Endodermal cell (in vitro differentiated cells): ENCODE measurements around the gene ARHGAP27. TPM values are rescaled to one million over a fixed set of nuclear protein-coding genes. Genes with fewer than 3 reads are reported as not detected.
A peak's percentile ranks its signal among the peaks of the same experiment; 100 is the strongest.
"Not testable (repeated sequence)": the region's sequence is repeated elsewhere in the genome, so short reads cannot be mapped to it uniquely, and the experiment has no call there.

Experiments
- DNase-seq: peaks from one replicate; pipeline ENCODE4 v3.0.0-alpha.2; 2017
- H3K27ac ChIP-seq: 2 replicates; pipeline ENCODE4 v1.5.1; 2013; ENCODE audit warnings: mild to moderate bottlenecking, low read depth, low read length, moderate library complexity
- H3K27me3 ChIP-seq: 2 replicates; pipeline ENCODE4 v1.6.1; 2013; ENCODE audit warnings: mild to moderate bottlenecking, low read length, moderate library complexity; ENCODE audit not compliant: insufficient read depth, control insufficient read depth, poor library complexity, severe bottlenecking
- H3K36me3 ChIP-seq: 2 replicates; pipeline ENCODE4 v1.7.0; 2013; ENCODE audit warnings: mild to moderate bottlenecking, low read length, moderate library complexity; ENCODE audit not compliant: control insufficient read depth, insufficient read depth
- H3K4me1 ChIP-seq: one replicate; pipeline ENCODE4 v1.7.0; 2013; ENCODE audit warnings: low read length; ENCODE audit not compliant: control insufficient read depth, insufficient read depth
- H3K4me3 ChIP-seq: 2 replicates; pipeline ENCODE4 v1.5.1; 2013; ENCODE audit warnings: mild to moderate bottlenecking, low read length, moderate library complexity
- H3K9ac ChIP-seq: 2 replicates; pipeline ENCODE4 v1.6.1; 2013; ENCODE audit warnings: mild to moderate bottlenecking, low read length, moderate library complexity; ENCODE audit not compliant: poor library complexity, severe bottlenecking; ENCODE audit errors: extremely low read depth
- H3K9me3 ChIP-seq: 2 replicates; pipeline ENCODE4 v1.6.1; 2013; ENCODE audit warnings: mild to moderate bottlenecking, low read length, moderate library complexity; ENCODE audit not compliant: control insufficient read depth
- H3K27ac Mint-ChIP-seq: 2 replicates; pipeline ENCODE4 v1.8.0; 2020; ENCODE audit warnings: mixed read lengths
- H3K27me3 Mint-ChIP-seq: 2 replicates; pipeline ENCODE4 v1.8.0; 2021; ENCODE audit warnings: mild to moderate bottlenecking, mixed read lengths; ENCODE audit not compliant: insufficient read depth
- H3K36me3 Mint-ChIP-seq: 2 replicates; pipeline ENCODE4 v1.8.0; 2020; ENCODE audit warnings: low read depth, mixed read lengths
- H3K4me1 Mint-ChIP-seq: 2 replicates; pipeline ENCODE4 v1.8.0; 2020; ENCODE audit warnings: mixed read lengths
- H3K4me3 Mint-ChIP-seq: 2 replicates; pipeline ENCODE4 v1.8.0; 2020; ENCODE audit warnings: mild to moderate bottlenecking, moderate library complexity, mixed read lengths
- H3K9me3 Mint-ChIP-seq: 2 replicates; pipeline ENCODE4 v1.8.0; 2020; ENCODE audit warnings: mild to moderate bottlenecking, mixed read lengths
- WGBS, 2 experiments: methylation state at CpG; one replicate each; pipeline versions ENCODE4 v1.1.5 to v1.1.7; 2013; ENCODE audit warnings: missing lambda C conversion rate in 2 of 2, mixed read lengths in 1 of 2; ENCODE audit not compliant: insufficient coverage in 1 of 2, insufficient read length in 1 of 2; 5-methylcytosine and 5-hydroxymethylcytosine counted together
- total RNA-seq, 2 donors: library from RNA; stranded (reverse); fragmentation: NEBNext Ultra II Directional in 1 of 2; extraction: Animal tissue kit (Norgen Biotek cat#: 25700) in 1 of 2; gene quantifications; 2 replicates in 1 of 2; 3 replicates in 1 of 2; pipeline ENCODE4 v1.2.1, GENCODE V29; 2021

Gene ARHGAP27
- total RNA-seq, 2 donors from 2014 or later, result 16.4 to 20.6 TPM

DNA sequence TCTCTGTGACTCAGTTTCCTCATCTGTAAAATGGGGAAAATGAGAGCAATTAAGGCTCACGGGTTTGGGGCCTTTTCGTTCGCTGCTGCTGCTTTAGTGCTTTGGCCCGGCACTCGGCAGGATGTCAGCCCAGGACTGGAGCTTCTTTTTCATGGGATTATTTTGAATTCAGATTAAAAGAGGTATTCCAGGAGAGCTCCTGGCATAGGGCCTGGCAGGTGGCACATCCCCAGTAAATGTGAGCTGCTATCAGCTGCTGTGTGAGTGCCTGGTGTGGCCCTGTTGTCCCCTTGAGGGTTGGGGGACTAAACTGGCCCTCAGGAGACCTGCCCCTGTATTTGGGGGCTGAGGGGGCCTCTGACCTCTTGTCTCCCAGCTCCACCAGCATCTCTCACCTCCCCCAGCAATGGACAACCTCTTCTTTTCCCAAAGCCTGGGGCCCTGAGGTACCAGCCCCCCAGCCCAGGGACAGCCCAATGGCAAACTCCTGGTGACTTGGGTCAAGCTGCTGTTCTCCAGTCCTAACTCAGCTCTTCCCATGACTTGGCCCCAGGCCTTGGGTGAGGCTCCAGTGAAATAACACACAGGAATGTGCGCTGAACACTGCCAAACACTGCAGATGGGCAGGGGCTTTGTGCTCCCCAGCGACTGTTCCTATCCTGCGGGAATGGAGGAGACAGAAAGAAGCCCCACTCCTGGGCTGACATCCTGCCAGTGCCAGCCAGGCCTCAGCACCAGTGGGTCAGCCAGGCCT, 14.4 kb upstream of the ARHGAP27 start:
- not testable (repeated sequence) for H3K4me3 ChIP-seq, DNase-seq, H3K27me3 Mint-ChIP-seq, H3K9ac ChIP-seq, H3K4me3 Mint-ChIP-seq, H3K4me1 Mint-ChIP-seq, H3K4me1 ChIP-seq, H3K27me3 ChIP-seq, H3K36me3 Mint-ChIP-seq, H3K9me3 ChIP-seq, H3K27ac Mint-ChIP-seq, H3K9me3 Mint-ChIP-seq, H3K36me3 ChIP-seq, H3K27ac ChIP-seq
- WGBS, 2 experiments, result 96% methylated on average over 4 to 8 of the region's 8 CpGs

DNA sequence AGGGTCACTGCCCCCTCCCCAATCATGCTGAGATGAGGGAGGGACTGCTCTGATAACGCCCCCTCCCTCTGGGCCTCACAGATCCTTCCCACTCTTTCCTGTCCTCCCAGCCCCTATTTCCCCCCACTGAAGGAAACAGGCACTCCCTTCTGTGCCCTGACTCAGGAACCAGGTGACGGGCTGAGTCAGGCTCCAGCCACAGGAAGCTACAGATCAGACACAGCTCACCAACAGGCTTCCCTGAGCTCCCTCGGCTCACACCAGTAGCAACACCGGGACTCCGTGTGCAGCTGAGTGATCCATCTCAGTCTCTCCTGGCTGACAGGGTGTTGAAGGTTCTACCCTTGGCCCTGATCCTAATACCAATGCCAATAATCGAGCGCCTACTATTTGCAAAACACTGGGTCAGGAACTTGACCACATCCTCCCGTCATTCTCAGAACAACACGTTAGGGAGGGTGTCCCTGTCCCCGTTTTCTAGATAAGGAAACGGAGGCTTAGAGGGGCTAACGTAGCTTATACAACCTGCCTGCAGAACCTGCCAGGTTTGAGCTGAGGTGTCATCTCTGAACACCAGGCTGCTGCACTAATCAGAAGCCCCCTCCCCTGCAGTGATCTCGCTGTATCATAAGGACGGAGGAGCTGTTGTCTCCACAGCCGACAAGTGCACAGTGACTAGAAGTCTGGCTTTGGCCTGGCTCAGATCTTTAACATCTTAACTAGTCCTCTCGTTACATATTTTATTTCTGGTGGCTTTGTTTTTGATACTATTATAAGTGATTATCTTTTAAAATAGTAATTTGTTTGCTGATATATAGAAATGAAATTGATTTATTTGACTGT, 13.5 kb upstream of the ARHGAP27 start:
- not testable (repeated sequence) for H3K4me1 ChIP-seq, DNase-seq, H3K27ac Mint-ChIP-seq, H3K9me3 Mint-ChIP-seq, H3K36me3 ChIP-seq, H3K9me3 ChIP-seq, H3K27me3 ChIP-seq, H3K4me3 ChIP-seq, H3K27ac ChIP-seq, H3K9ac ChIP-seq, H3K36me3 Mint-ChIP-seq, H3K4me3 Mint-ChIP-seq, H3K27me3 Mint-ChIP-seq, H3K4me1 Mint-ChIP-seq
- WGBS, 2 experiments, result 73 to 86% methylated on average over 3 to 14 of the region's 16 CpGs

DNA sequence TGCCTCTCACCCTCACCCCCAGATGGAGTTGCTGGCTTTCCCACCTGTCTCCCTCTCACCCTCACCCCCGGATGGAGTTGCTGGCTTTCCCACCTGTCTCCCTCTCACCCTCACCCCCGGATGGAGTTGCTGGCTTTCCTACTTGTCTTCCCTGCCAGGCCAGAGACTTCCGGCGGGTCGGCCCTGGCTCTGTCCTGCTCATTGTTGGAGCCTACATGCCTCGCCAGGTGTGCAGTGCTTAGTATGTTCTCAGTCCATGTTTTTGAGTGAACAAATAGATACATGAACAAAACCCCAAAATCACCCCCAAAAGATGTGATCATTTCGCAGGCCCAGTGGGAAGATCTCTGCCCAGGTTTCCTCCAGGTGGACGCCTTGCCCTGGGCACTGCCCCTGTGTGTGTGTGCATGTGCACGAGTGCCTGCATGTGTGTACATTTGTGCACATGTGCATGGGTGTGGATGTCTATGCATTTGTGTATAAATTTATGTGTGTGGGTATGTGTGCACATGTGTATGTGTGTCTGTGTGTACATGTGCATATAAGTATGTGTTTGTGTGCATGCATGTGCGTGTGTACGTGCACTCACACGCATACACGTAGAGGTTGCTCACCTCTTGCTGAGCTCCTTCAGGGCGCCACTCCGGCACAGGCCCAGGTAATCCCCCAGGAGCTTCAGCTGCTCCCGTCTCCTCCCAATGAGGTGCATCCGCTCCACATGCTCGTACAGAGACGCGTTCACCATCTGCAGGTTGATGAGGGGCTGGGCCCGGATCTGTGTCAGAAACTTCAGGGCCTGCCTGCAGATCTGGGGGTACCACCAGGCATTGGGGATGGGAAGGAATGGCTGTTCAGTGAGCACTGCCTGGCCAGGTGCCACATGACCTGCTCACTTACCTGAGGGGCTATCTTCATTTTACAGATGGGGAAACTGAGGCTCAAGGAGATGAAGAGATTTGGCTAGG, 12.5 kb upstream of the ARHGAP27 start:
- not testable (repeated sequence) for H3K27ac ChIP-seq, H3K27me3 ChIP-seq, DNase-seq, H3K36me3 Mint-ChIP-seq, H3K36me3 ChIP-seq, H3K4me1 ChIP-seq, H3K9ac ChIP-seq, H3K27ac Mint-ChIP-seq, H3K4me3 Mint-ChIP-seq, H3K27me3 Mint-ChIP-seq, H3K9me3 Mint-ChIP-seq, H3K4me1 Mint-ChIP-seq, H3K9me3 ChIP-seq, H3K4me3 ChIP-seq
- 92 to 95% methylated on average over 3 to 21 of the region's 21 CpGs for WGBS, 2 experiments

DNA sequence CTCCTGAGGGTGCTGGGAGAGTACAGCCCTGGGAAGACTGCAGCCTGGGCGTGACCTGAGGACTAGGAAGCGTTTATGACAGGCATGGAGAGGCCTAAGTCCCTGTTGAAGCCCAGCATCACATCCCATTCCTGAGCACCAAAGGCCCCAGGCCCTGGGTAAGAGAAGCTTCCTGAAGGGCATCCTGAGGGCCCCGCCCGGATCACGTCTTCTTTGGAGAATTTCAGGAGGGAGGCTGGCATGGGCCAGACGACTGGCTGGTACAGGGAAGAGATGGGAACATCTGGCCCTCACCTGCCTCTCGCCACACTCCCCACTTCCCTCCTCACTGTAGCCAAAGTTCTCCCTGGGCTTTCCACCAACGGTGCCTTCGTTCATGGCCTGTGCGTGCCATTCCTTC, 11.6 kb upstream of the ARHGAP27 start:
- H3K36me3 Mint-ChIP-seq, H3K36me3 ChIP-seq, H3K27ac Mint-ChIP-seq, H3K9me3 Mint-ChIP-seq, H3K27me3 ChIP-seq, H3K4me3 Mint-ChIP-seq, H3K4me1 ChIP-seq, H3K4me3 ChIP-seq, H3K27ac ChIP-seq, H3K9me3 ChIP-seq, H3K27me3 Mint-ChIP-seq, H3K9ac ChIP-seq: not testable (repeated sequence)
- peak; percentile 25 for DNase-seq
- H3K4me1 Mint-ChIP-seq, result peaks cover 14% of the 10 kb centered on the region
- 95% methylated on average over 7 of the region's 10 CpGs; no CpG with 5 or more reads in 1 of the 2 experiments for WGBS, 2 experiments

DNA sequence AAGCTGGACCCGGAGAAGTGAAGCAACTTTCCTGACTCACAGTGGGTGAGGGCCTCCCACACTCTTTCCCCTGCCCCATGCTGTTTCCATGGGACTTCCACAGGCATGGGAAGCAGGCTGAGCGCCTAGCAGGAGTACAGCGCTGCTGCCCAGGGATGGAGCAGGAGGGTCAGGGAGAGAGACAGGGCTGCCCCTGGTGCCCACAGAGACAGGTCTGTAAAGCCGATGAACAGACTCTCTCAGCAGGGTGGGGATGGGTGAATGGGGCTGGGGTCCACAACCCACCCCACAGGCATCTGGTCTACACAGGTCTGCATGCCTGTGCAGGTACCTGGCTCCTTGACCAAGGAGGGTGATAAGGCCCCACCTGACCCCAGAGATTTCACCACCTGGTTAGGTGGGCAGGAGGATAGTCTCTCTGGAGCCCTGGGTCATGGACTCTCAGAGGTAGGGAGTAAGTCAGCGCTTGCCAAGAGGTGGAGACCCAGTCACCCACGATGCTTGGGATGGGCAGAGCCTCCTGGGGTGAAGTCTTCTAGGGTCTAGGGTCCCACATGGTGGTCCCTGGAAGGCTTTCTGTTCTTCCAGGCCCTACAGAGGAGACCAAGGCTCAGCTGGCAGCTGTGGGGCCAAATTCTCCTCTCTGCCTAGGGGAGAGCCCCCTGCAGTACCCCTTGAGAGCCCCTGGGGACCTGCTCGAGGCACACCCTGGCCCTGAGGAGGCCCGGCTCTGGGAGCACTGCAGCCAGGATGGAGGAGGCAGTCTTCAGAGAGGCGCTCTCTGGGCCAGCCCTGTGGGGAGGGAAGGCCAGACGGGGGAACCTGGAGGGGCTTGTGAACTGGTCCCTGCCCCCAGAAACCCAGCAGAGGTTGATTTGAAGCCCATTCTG, 10.9 kb upstream of the ARHGAP27 start:
- not testable (repeated sequence) for H3K4me1 ChIP-seq, H3K27ac Mint-ChIP-seq, H3K4me3 Mint-ChIP-seq, H3K4me3 ChIP-seq, H3K9me3 Mint-ChIP-seq, H3K27ac ChIP-seq, H3K36me3 ChIP-seq, H3K9ac ChIP-seq, H3K27me3 ChIP-seq, H3K9me3 ChIP-seq, H3K36me3 Mint-ChIP-seq, H3K27me3 Mint-ChIP-seq
- 89 to 100% methylated on average over 3 to 9 of the region's 10 CpGs for WGBS, 2 experiments
- H3K4me1 Mint-ChIP-seq, result peaks cover 16% of the 10 kb centered on the region
- peak; percentile 36 for DNase-seq
